BJ (cell line): ENCODE data around the gene OVOL2. TPM values are rescaled to one million over a fixed set of nuclear protein-coding genes. Genes with fewer than 3 reads are reported as not detected.

Experiments
- CTCF ChIA-PET: fragments of 350-600 bp; formaldehyde crosslinking; extraction: SDS; loops from one replicate; lab custom pipeline; 2021; ENCODE audit warnings: antibody characterized with exemption, inconsistent platforms; lab: Yijun Ruan, JAX
- POLR2A ChIA-PET: fragments of 300-600 bp; sonication (Branson Sonifier 250); formaldehyde crosslinking; extraction: SDS; loops from one replicate; lab custom pipeline; 2021; ENCODE audit warnings: antibody characterized with exemption; lab: Charles Lee
- DNase-seq: peaks from one replicate; pipeline ENCODE4 v3.0.0-alpha.2; 2011; ENCODE audit warnings: low read depth
- H3K27me3 ChIP-seq: 2 replicates; pipeline ENCODE4 v1.6.0; 2011; ENCODE audit warnings: low read length; ENCODE audit not compliant: control insufficient read depth, insufficient read depth
- H3K36me3 ChIP-seq: 2 replicates; pipeline ENCODE4 v1.5.1; 2011; ENCODE audit warnings: low read length; ENCODE audit not compliant: control insufficient read depth, insufficient read depth
- H3K4me3 ChIP-seq: 2 replicates; pipeline ENCODE4 v1.5.1; 2011; ENCODE audit warnings: low read depth, mild to moderate bottlenecking, control low read depth, low read length
- polyA plus RNA-seq: library from polyadenylated mRNA; depleted of rRNA; stranded (reverse); fragments of >200 nt; gene quantifications from 2 replicates; pipeline ENCODE4 v1.2.3, GENCODE V29; 2011
- TF ChIP-seq, protein P1 (sequence below): IDR thresholded peaks from 2 replicates; pipeline ENCODE4 v1.5.1; 2011; ENCODE audit warnings: low read depth, mild to moderate bottlenecking, control low read depth, inconsistent platforms, low read length, moderate library complexity; ENCODE audit not compliant: insufficient read depth

Gene OVOL2
- polyA plus RNA-seq, 1 experiment: not detected

DNA sequence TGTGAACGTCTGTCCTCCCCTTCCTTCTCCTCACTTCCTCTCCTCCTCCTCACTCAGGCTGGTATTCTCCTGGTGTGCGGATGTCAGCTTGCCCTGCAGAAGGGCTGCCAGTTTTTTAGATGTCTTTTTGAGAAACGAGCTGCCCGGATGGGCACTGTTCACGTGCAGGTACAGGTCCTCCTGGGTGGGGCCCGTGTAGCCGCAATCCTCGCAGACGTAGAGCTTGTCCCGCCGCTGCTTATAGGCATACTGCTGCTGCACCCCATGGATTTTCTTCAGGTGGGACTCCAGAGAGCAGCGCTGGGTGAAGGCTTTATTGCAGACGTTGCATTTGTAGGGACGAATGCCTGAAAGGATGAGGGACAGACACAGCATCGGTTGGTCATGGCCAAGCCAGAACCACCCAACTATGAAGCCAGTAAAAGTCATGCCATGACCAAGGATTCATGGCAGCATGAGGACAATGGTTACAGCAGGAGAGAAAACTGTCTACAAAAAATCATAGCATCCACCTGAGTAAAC is 33.0 kb downstream of the OVOL2 start:
- DNase-seq: no peak
- ChIA-PET POLR2A (interaction anchor here (0.5 kb wide), 1 partner anchor 413 kb away, joined by 9 read pairs; no protein-coding TSS in a partner anchor), CTCF (no interaction called here)
- TF ChIP-seq, protein P1, sequence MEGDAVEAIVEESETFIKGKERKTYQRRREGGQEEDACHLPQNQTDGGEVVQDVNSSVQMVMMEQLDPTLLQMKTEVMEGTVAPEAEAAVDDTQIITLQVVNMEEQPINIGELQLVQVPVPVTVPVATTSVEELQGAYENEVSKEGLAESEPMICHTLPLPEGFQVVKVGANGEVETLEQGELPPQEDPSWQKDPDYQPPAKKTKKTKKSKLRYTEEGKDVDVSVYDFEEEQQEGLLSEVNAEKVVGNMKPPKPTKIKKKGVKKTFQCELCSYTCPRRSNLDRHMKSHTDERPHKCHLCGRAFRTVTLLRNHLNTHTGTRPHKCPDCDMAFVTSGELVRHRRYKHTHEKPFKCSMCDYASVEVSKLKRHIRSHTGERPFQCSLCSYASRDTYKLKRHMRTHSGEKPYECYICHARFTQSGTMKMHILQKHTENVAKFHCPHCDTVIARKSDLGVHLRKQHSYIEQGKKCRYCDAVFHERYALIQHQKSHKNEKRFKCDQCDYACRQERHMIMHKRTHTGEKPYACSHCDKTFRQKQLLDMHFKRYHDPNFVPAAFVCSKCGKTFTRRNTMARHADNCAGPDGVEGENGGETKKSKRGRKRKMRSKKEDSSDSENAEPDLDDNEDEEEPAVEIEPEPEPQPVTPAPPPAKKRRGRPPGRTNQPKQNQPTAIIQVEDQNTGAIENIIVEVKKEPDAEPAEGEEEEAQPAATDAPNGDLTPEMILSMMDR: no peak
- Histone ChIP-seq H3K36me3 (no peaks in the 10 kb centered on the region), H3K27me3 (no peaks in the 10 kb centered on the region), H3K4me3 (no peak overlapping the region)

GRCh38 chr20:18020931-18021330 is 36.8 kb downstream of the OVOL2 start:
- H3K4me3 ChIP-seq: no peak overlapping the region
- ChIA-PET POLR2A (no interaction called here), CTCF (no interaction called here)
- 0 out of 2 replicates have a peak, but pooled peaks cover 1% of the 10 kb centered on the region for H3K27me3 ChIP-seq
- TF ChIP-seq, protein P1: no peak
- no peaks in the 10 kb centered on the region for H3K36me3 ChIP-seq
- no peak for DNase-seq

- TF ChIP-seq, protein P1: peak; percentile 35
- POLR2A ChIA-PET: no interaction called here
- CTCF ChIA-PET: no interaction called here
Observed at GRCh38 chr20:18019068-18019467, 38.6 kb downstream of the OVOL2 start.

DNA sequence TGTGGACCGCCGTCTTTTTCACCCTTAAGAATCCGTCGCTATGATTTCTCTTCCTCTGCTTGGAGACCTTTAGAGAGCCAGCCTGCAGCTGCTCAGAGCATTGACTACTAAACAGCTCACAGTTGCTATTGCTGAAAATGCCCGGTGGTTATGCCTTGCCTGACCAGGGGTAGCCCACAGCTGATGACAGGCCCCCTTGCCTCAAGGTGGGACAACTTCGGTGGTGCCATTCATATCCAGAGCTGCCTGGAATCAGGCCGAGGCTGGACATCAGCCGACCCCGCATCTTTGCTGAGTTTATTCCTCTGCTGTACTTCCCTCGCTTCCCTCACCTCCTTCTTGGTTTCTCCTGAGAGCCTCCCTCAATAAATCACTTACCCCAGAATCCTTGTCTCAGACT is 39.6 kb downstream of the OVOL2 start:
- Histone ChIP-seq H3K27me3 (0 out of 2 replicates have a peak, but pooled peaks cover 1% of the 10 kb centered on the region), H3K36me3 (no peaks in the 10 kb centered on the region), H3K4me3 (no peak overlapping the region)
- no peak for DNase-seq
- TF ChIP-seq, protein P1: no peak
- ChIA-PET CTCF (interaction anchor here (0.7 kb wide), 1 partner anchor 142 kb away, joined by 3 read pairs; no protein-coding TSS in a partner anchor), POLR2A (no interaction called here)

More at GRCh38 chr20:18019068-18019467, 38.6 kb downstream of the OVOL2 start:
- H3K27me3 ChIP-seq: 0 out of 2 replicates have a peak, but pooled peaks cover 1% of the 10 kb centered on the region
- no peak for DNase-seq
- H3K36me3 ChIP-seq: no peaks in the 10 kb centered on the region
- no peak overlapping the region for H3K4me3 ChIP-seq

DNA sequence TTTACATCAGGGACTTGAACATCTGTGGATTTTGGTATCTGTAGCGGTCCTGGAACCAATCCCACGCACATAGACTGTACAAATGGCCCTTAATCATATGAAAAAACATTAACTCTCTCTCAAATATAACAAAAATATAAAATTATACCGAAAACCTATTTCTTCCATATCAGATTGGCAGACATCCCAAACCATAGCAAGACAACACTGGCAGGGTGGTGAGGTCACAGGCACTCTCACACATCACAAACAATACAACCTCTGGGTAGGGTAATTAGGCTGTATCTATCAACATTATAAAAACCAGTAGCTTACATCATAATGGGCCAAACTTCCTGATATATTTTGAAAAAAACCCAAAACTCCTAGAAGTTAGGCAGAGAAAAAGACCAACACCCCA is 40.9 kb downstream of the OVOL2 start:
- no peaks in the 10 kb centered on the region for H3K36me3 ChIP-seq
- H3K4me3 ChIP-seq: no peak overlapping the region
- H3K27me3 ChIP-seq: 0 out of 2 replicates have a peak, but pooled peaks cover 1% of the 10 kb centered on the region
- POLR2A ChIA-PET: no interaction called here
- CTCF ChIA-PET: interaction anchor here (0.6 kb wide), 1 partner anchor 11 kb away, joined by 3 read pairs; no protein-coding TSS in a partner anchor
- TF ChIP-seq, protein P1: no peak
- DNase-seq: no peak
